Thoracic aorta (tissue), 2 donors: ENCODE measurements around the gene KCTD10. TPM values are rescaled to one million over a fixed set of nuclear protein-coding genes. Genes with fewer than 3 reads are reported as not detected.

Experiments
- ATAC-seq: fragments of 150-250 bp; one replicate; pipeline ENCODE4 v1.8.0; 2017; ENCODE audit warnings: low read depth; ENCODE audit not compliant: insufficient number of reproducible peaks, low FRiP score
- DNase-seq: peaks from one replicate; pipeline ENCODE4 v3.0.0-alpha.2; 2020; ENCODE audit warnings: low spot score
- H3K27ac ChIP-seq, 2 donors: fragments of 200-600 bp; sonication (generic); 1 replicate in 1 of 2; 2 replicates in 1 of 2; pipeline ENCODE4 v1.5.1; 2016; ENCODE audit warnings: mild to moderate bottlenecking in 2 of 2, moderate library complexity in 2 of 2
- H3K27me3 ChIP-seq: fragments of 200-600 bp; sonication (generic); replicated peaks from 2 replicates; pipeline ENCODE4 v1.6.0; 2016; ENCODE audit warnings: mild to moderate bottlenecking; ENCODE audit not compliant: insufficient read depth
- H3K36me3 ChIP-seq: fragments of 200-600 bp; sonication (generic); one replicate; pipeline ENCODE4 v1.5.1; 2016
- H3K4me1 ChIP-seq, 2 donors: fragments of 200-600 bp; sonication (generic); 1 replicate in 1 of 2; 2 replicates in 1 of 2; pipeline versions ENCODE4 v1.5.1 to v1.6.0; 2016; ENCODE audit warnings: low read depth in 2 of 2, mild to moderate bottlenecking in 1 of 2; ENCODE audit not compliant: control insufficient read depth in 1 of 2
- H3K4me3 ChIP-seq: fragments of 200-600 bp; sonication (generic); 2 replicates; pipeline ENCODE4 v1.5.1; 2016; ENCODE audit warnings: mild to moderate bottlenecking
- H3K9me3 ChIP-seq: fragments of 200-600 bp; sonication (generic); 2 replicates; pipeline ENCODE4 v1.5.1; 2016
- CTCF ChIP-seq: fragments of 200-600 bp; sonication (generic); IDR thresholded peaks from one replicate; pipeline ENCODE4 v1.5.1; 2019; ENCODE audit warnings: antibody characterized with exemption
- total RNA-seq, 2 donors: library from RNA; depleted of rRNA; stranded (reverse); fragments of >200 nt; gene quantifications; one replicate each; pipeline versions ENCODE4 v1.1.0 to v1.2.3, GENCODE V29; 2016

Gene KCTD10
- total RNA-seq, 2 donors from 2014 or later = 109 to 271 TPM

- H3K36me3 ChIP-seq = peaks cover 47% of the 10 kb centered on the region
- H3K9me3 ChIP-seq = no peaks in the 10 kb centered on the region
- ATAC-seq (no peak), DNase-seq (no peak)
- peaks cover 0 to 26% of the 10 kb centered on the region in 2 donors for H3K4me1 ChIP-seq
- H3K27me3 ChIP-seq = no peaks in the 10 kb centered on the region
- H3K27ac ChIP-seq = peak overlapping the region; percentile 11 to 47
- no peak for TF ChIP-seq CTCF
- H3K4me3 ChIP-seq = no peak overlapping the region
These were observed 25.7 kb downstream of the KCTD10 start for GRCh38 chr12:109451400-109451799.

DNA sequence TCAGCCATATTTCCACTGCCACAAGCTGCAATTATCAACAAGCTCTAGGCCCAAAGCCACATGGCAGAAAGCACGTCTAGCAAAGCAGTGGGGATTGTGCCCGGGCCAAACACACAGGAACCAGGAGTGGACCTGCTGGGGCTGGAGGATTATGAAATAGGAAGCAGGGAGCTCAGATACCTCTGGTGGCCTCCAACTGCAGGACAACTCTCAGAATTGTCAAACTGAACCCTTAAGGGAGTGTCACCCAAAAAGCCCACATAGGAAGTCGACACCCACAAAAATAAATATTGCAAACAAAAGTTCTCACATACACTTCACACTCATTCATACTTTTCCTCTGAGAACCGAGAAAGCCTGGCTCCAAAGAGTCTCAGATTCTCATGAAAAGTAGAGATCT is 26.1 kb downstream of the KCTD10 start:
- H3K36me3 ChIP-seq = peaks cover 43% of the 10 kb centered on the region
- no peaks in the 10 kb centered on the region for H3K27me3 ChIP-seq
- peak; percentile 8 for TF ChIP-seq CTCF
- ATAC-seq = no peak
- peak overlapping the region; percentile 41 to 47 for H3K27ac ChIP-seq
- no peak for DNase-seq
- no peak overlapping the region for H3K4me3 ChIP-seq
- no peaks in the 10 kb centered on the region for H3K9me3 ChIP-seq
- peaks cover 0 to 26% of the 10 kb centered on the region in 2 donors for H3K4me1 ChIP-seq

GRCh38 chr12:109449845-109450532 is 27.1 kb downstream of the KCTD10 start:
- H3K4me1 ChIP-seq = peaks cover 0 to 26% of the 10 kb centered on the region in 2 donors
- no peaks in the 10 kb centered on the region for H3K27me3 ChIP-seq
- H3K4me3 ChIP-seq = no peak overlapping the region
- peak overlapping the region; percentile 41 to 47 for H3K27ac ChIP-seq
- H3K9me3 ChIP-seq = no peaks in the 10 kb centered on the region
- no peak for ATAC-seq
- no peak for DNase-seq
- peaks cover 33% of the 10 kb centered on the region for H3K36me3 ChIP-seq
- TF ChIP-seq CTCF = no peak

DNA sequence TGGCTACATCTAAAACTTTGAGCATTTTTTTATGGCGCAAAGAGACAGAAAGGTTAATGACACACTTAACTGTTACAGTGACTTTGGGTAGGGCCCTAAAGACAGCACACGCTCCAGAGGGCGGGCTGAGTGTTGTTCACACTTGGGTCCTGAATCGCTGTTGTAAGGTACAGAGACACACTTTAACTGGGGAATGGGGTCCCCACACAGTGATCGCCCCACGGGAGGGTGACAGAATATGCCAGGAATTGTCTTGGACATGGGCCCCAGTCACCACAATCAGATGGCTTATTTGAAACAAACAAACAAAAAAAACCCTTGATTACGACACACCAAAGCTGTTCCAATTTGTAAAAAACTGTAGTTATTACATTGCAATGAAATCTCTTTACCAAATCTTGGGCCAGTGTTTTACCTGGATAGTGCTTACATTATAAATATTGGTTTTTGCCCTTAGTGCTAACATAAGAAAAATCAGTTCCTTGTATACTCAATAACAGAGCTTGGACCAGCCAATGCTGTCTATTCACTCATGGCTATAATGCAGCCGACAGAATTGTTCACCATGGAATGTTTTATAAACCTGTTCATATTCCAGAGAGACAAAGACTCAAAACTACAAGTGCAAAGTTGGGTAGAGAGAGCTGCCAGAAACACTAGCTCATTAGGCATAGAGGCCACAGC is 28.3 kb downstream of the KCTD10 start:
- peak overlapping the region in 1 of 2 donors; percentile 5 for H3K27ac ChIP-seq
- H3K27me3 ChIP-seq = no peaks in the 10 kb centered on the region
- no peak for DNase-seq
- H3K4me3 ChIP-seq = no peak overlapping the region
- H3K9me3 ChIP-seq = no peaks in the 10 kb centered on the region
- H3K4me1 ChIP-seq = peaks cover 0 to 27% of the 10 kb centered on the region in 2 donors
- ATAC-seq = no peak
- TF ChIP-seq CTCF = no peak
- H3K36me3 ChIP-seq = peaks cover 26% of the 10 kb centered on the region

DNA sequence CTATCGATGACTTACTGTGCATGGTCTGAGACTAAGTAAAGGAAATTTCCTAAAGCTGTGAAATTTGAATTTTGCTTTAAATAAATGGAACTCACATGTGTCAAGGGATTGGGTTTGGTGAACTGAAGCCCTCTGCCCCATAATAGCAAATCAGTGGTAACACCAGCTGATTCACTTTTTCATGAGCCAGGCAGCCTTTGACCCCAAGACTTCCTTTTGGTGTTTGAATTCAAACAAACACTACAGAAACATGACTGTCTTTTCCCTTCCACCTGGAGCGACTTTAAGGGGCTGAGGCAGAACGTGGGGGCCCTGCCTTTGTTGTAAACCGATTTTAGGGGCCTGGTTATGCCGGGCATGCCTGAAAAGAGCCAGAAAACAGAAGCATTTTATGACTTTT is 28.8 kb downstream of the KCTD10 start:
- no peak for TF ChIP-seq CTCF
- H3K9me3 ChIP-seq = no peaks in the 10 kb centered on the region
- H3K27ac ChIP-seq = no peak overlapping the region
- no peaks in the 10 kb centered on the region for H3K27me3 ChIP-seq
- H3K36me3 ChIP-seq = peaks cover 20% of the 10 kb centered on the region
- no peak overlapping the region for H3K4me3 ChIP-seq
- DNase-seq (no peak), ATAC-seq (no peak)
- H3K4me1 ChIP-seq = peaks cover 0 to 32% of the 10 kb centered on the region in 2 donors
